Activated CD4-positive, alpha-beta T cell treated with anti-CD3 and anti-CD28 coated beads, Interleukin-2, amount 10 ng/mL, durations not matched to agents 7 days and 5 days (primary cell): ENCODE results near the gene ZGRF1. TPM values are rescaled to one million over a fixed set of nuclear protein-coding genes. Genes with fewer than 3 reads are reported as not detected.

Source experiments
- CTCF ChIA-PET: fragments of 350-600 bp; sonication (Branson Sonifier 250); formaldehyde crosslinking; loops from one replicate; lab custom pipeline; 2021; ENCODE audit warnings: antibody characterized with exemption; lab: Charles Lee
- POLR2A ChIA-PET: fragments of 350-600 bp; sonication (Branson Sonifier 250); formaldehyde crosslinking; loops from one replicate; lab custom pipeline; 2021; ENCODE audit warnings: antibody characterized with exemption; lab: Charles Lee
- DNase-seq: peaks from one replicate; pipeline ENCODE4 v3.0.0-alpha.2; 2020
- H3K27ac Mint-ChIP-seq: one replicate; pipeline ENCODE4 v1.8.0; 2021; ENCODE audit warnings: mild to moderate bottlenecking, moderate library complexity, mixed read lengths
- H3K27me3 Mint-ChIP-seq: one replicate; pipeline ENCODE4 v1.8.0; 2021; ENCODE audit warnings: mixed read lengths
- H3K36me3 Mint-ChIP-seq: one replicate; pipeline ENCODE4 v1.8.0; 2021; ENCODE audit warnings: low read depth, mixed read lengths
- H3K4me1 Mint-ChIP-seq: one replicate; pipeline ENCODE4 v1.8.0; 2021; ENCODE audit warnings: mixed read lengths
- H3K4me3 Mint-ChIP-seq: one replicate; pipeline ENCODE4 v1.8.0; 2021; ENCODE audit warnings: mild to moderate bottlenecking, moderate library complexity, mixed read lengths
- H3K9me3 Mint-ChIP-seq: one replicate; pipeline ENCODE4 v1.8.0; 2021; ENCODE audit warnings: mixed read lengths
- total RNA-seq, 2 experiments: library from RNA; stranded (reverse); gene quantifications; one replicate each; pipeline ENCODE4 v1.2.3, GENCODE V29; 2021

ZGRF1 gene
- total RNA-seq, 2 experiments from 2014 or later = 38.7 to 40.0 TPM

DNA sequence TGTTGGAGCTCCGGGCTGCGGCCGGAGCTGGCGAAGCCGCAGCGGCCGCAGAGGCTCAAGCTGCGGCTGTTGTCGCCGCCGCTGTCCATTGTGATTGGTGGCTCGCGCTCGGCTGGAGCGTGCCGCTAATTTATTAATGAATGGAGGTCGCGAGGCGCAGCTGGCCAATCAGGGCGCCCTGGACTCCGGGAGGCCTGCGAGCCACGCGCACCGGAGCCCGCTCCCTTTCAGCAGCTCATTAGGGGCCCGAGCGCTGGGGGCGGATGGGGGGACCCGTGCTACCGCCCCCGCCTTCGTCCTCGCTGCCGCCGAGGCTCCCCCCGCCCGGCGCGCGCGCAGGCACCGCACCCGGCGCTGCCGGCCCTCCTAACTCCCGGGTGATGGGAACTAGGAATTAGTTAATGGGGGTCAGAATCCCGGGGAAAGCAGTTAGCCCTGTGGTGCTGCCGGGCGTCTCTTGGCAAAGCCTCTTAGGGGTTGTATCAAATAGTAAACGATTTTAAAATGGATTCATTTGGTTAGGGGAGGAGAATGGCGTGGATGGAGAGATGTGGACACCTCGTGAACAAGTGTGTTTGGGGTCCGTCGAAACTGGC, 120.1 kb downstream of the ZGRF1 start:
- CTCF ChIA-PET = interaction anchor here (0.9 to 1.6 kb wide), 2 partner anchors 8 to 13 kb away, joined by 3 to 4 read pairs; no protein-coding TSS in a partner anchor
- Mint-ChIP-seq H3K27ac (peak overlapping the region; percentile 68), H3K4me3 (peak overlapping the region; percentile 78), H3K27me3 (peaks cover 93% of the 10 kb centered on the region), H3K9me3 (peaks cover 2% of the 10 kb centered on the region), H3K36me3 (peaks cover 9% of the 10 kb centered on the region), H3K4me1 (peaks cover 67% of the 10 kb centered on the region)
- DNase-seq = no peak
- POLR2A ChIA-PET = no interaction called here

DNA sequence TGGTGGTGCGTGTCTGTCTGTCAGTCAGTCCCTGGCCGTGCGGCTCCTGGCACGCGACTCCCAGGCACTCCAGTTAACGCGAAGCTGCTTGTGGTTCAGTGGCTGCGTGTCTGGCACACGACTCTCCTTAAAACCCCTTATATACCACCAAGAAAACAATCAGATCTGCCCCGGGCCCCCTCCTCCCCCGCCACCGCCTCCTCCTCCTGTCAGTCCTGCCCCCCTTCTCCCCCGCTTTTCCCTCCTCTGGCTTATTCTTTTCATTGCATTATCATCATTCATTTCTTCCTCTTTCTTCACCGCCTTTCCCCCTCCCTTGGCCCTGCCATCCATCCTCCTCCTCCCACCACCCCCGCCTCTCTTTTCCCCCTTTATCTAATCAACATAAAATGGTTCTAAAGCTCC, 120.6 kb downstream of the ZGRF1 start, which contains the start of gene NEUROG2:
Gene NEUROG2 (minus strand): TSS at position 115 of the 405 bp plus-strand sequence. CDS start 705 bp downstream, outside the sequence.
- ChIA-PET CTCF (interaction anchor here (0.9 to 1.6 kb wide), 2 partner anchors 8 to 13 kb away, joined by 3 to 4 read pairs; no protein-coding TSS in a partner anchor), POLR2A (no interaction called here)
- H3K27ac Mint-ChIP-seq = peak within 1 kb of the TSS; percentile 84
- peaks cover 93% of the 10 kb centered on the region for H3K27me3 Mint-ChIP-seq
- peaks cover 11% of the 10 kb centered on the region for H3K36me3 Mint-ChIP-seq
- peak within 1 kb of the TSS; percentile 78 for H3K4me3 Mint-ChIP-seq
- H3K9me3 Mint-ChIP-seq = peaks cover 2% of the 10 kb centered on the region
- DNase-seq = no peak
- H3K4me1 Mint-ChIP-seq = peaks cover 67% of the 10 kb centered on the region

GRCh38 chr4:112515198-112516065, 121.3 kb downstream of the ZGRF1 start:
- Mint-ChIP-seq H3K9me3 (no peaks in the 10 kb centered on the region), H3K36me3 (peaks cover 11% of the 10 kb centered on the region), H3K4me3 (peak overlapping the region; percentile 78), H3K4me1 (peaks cover 62% of the 10 kb centered on the region), H3K27ac (peak overlapping the region; percentile 84), H3K27me3 (peaks cover 91% of the 10 kb centered on the region)
- peak; percentile 44 for DNase-seq
- CTCF ChIA-PET = interaction anchor here (1.5 kb wide), 1 partner anchor 9 kb away, joined by 9 read pairs; no protein-coding TSS in a partner anchor
- POLR2A ChIA-PET = no interaction called here

DNA sequence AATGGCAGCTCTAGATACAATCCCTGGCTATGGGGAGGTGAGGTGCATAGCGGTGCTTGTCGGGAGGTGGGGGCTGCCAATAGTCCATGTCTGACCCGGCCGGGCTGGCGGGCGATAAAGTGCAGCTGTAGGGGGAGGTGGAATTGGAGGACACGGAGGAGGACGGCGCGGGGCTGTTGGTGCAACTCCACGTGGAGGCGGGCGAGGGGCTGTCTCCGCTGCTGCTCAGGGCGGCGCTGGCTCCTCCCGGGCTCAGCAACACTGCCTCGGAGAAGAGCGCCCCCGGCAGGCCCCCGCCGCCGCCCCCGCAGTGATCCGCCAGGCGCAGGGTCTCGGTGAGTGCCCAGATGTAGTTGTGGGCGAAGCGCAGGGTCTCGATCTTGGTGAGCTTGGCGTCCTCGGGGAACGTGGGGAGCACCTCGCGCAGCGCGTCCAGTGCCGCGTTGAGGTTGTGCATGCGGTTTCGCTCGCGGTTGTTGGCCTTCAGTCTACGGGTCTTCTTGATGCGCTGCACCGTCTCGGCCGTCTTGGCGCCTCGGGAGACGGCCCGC, 122.0 kb downstream of the ZGRF1 start:
- Mint-ChIP-seq H3K27me3 (peaks cover 90% of the 10 kb centered on the region), H3K4me3 (peak overlapping the region; percentile 71), H3K36me3 (peaks cover 8% of the 10 kb centered on the region), H3K4me1 (peaks cover 61% of the 10 kb centered on the region), H3K9me3 (no peaks in the 10 kb centered on the region), H3K27ac (peak overlapping the region; percentile 55)
- DNase-seq = peak; percentile 16
- ChIA-PET POLR2A (no interaction called here), CTCF (interaction anchor here (1.2 to 1.5 kb wide), 2 partner anchors 8 to 10 kb away, joined by 5 to 9 read pairs; no protein-coding TSS in a partner anchor)

GRCh38 chr4:112513971-112514646, 122.6 kb downstream of the ZGRF1 start:
- POLR2A ChIA-PET = no interaction called here
- CTCF ChIA-PET = interaction anchor here (1.2 to 1.5 kb wide), 2 partner anchors 9 to 10 kb away, joined by 5 to 9 read pairs; no protein-coding TSS in a partner anchor
- peak overlapping the region; percentile 71 for H3K4me3 Mint-ChIP-seq
- no peaks in the 10 kb centered on the region for H3K9me3 Mint-ChIP-seq
- peaks cover 64% of the 10 kb centered on the region for H3K4me1 Mint-ChIP-seq
- H3K36me3 Mint-ChIP-seq = peaks cover 4% of the 10 kb centered on the region
- peak overlapping the region; percentile 55 for H3K27ac Mint-ChIP-seq
- peaks cover 90% of the 10 kb centered on the region for H3K27me3 Mint-ChIP-seq
- peak; percentile 18 for DNase-seq

GRCh38 chr4:112511803-112512118, 124.9 kb downstream of the ZGRF1 start:
- ChIA-PET POLR2A (no interaction called here), CTCF (interaction anchor here (6.7 kb wide), 1 partner anchor 11 kb away, joined by 45 read pairs; no protein-coding TSS in a partner anchor)
- H3K27ac Mint-ChIP-seq = no peak overlapping the region
- H3K27me3 Mint-ChIP-seq = peaks cover 85% of the 10 kb centered on the region
- no peak overlapping the region for H3K4me3 Mint-ChIP-seq
- H3K4me1 Mint-ChIP-seq = peaks cover 49% of the 10 kb centered on the region
- H3K9me3 Mint-ChIP-seq = no peaks in the 10 kb centered on the region
- DNase-seq = no peak
- peaks cover 4% of the 10 kb centered on the region for H3K36me3 Mint-ChIP-seq

DNA sequence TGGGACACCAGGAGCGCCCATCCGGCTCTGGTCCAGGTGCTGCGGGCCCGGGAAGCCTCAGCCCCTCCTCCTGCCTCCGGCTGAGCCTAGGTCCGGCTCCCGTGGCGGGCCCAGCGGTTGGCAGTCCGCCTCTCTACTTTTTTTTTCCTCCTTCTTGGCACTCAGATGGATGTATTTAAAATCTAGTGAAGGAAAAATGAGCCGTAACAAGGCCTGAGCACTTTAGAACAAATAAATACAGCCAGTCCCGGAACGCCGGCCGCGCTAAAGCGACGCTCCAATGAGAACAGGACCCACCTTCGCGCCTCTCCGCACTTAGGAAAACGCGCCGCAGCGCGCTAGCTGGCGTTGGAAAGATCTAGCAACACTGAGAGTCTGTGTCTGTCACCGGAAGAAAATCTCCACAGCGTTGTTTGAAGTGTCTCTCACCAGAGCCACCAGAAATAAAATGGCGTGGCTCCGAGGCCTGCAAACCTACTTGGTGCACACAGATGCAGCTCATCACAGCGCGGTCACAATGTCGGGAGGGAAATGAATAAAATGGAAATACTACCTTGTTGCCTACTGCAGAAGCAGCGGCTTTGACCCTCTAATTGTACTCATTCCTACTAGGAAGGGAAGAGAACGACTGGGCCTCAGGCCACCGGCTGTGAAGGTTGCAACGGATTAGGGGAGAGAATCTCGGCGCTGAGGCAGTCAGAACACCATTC, 125.5 kb downstream of the ZGRF1 start:
- Mint-ChIP-seq H3K27ac (peak overlapping the region; percentile 36), H3K27me3 (peaks cover 86% of the 10 kb centered on the region), H3K9me3 (no peaks in the 10 kb centered on the region), H3K36me3 (peaks cover 4% of the 10 kb centered on the region), H3K4me1 (peaks cover 46% of the 10 kb centered on the region), H3K4me3 (no peak overlapping the region)
- ChIA-PET POLR2A (no interaction called here), CTCF (interaction anchor here (1.3 to 6.7 kb wide), 2 partner anchors 12 to 225 kb away, joined by 3 to 45 read pairs; partner anchors contain the start of gene TIFA)
- DNase-seq = no peak

DNA sequence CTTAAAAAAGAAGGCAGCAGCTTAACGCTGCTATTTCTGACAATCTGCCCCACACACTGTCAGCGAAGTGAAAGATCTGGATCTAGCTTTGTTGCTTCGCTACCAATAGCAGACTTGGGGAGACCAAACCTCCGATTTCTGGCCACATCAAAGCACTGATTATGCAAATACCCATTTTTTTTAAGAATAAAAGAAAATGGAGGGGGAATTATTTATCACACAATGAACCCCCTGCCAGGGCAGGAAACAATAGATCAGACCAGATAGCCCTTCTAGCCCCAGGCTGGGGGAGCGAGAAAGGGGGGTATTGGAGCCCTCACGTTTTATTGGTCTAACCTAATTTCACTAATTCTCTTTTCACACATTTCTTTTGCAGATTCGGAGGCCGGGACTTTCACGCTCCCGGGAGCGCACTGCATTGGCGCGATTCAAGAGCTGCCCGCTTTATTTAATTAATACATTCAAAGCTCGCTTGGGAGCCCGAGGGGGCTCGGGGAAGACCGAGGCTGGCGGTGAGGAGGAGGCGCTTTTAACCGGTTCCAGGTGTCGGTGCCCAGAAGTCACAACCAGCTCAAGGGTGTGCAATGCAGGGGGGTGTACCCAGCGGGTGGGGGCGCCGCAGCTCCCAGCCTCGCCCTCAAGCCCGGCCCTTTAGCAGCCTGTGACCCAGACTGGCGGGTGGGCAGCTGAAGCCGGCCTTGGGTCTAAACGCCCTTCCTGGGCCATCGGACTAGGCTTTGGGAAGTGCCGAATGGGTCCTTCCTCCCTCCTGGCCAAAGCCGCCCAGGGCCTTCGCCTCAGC, 126.2 kb downstream of the ZGRF1 start:
- POLR2A ChIA-PET = no interaction called here

GRCh38 chr4:112509243-112510141, 127.2 kb downstream of the ZGRF1 start:
- peaks cover 36% of the 10 kb centered on the region for H3K4me1 Mint-ChIP-seq
- H3K27me3 Mint-ChIP-seq = peaks cover 85% of the 10 kb centered on the region
- H3K36me3 Mint-ChIP-seq = peaks cover 4% of the 10 kb centered on the region
- H3K27ac Mint-ChIP-seq = peak overlapping the region; percentile 60
- no peak for DNase-seq
- H3K4me3 Mint-ChIP-seq = peak overlapping the region; percentile 61
- POLR2A ChIA-PET = no interaction called here
- no peaks in the 10 kb centered on the region for H3K9me3 Mint-ChIP-seq
- CTCF ChIA-PET = interaction anchor here (0.8 to 6.7 kb wide), 4 partner anchors 11 to 223 kb away, joined by 3 to 45 read pairs (median 4); partner anchors contain the start of gene TIFA

More for the DNA sequence above, 126.2 kb downstream of the ZGRF1 start:
- no peak for DNase-seq
- CTCF ChIA-PET = interaction anchor here (0.8 to 6.7 kb wide), 3 partner anchors 10 to 224 kb away, joined by 3 to 45 read pairs (median 3); partner anchors contain the start of gene TIFA
- Mint-ChIP-seq H3K9me3 (no peaks in the 10 kb centered on the region), H3K27me3 (peaks cover 87% of the 10 kb centered on the region), H3K27ac (no peak overlapping the region), H3K4me3 (peak overlapping the region; percentile 43), H3K36me3 (peaks cover 4% of the 10 kb centered on the region), H3K4me1 (peaks cover 42% of the 10 kb centered on the region)

DNA sequence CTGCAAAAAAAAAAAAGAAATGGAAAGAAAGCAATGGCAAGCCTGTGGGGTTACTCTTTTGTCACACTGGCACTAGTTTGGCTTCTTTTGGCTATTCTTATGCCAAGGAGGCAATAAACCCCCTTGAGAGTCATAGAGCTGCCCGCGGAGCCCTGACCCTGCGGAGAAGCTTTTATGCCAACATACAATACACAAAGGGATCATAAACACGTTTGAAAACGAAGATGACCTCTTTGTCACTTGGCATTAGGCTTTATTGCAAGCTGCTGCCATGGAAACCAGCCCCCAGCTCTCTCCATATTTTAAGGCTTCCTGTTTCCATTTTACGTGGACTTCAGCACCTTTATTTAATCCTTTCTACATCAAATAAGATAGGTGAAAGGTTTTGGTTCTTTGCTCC, 128.4 kb downstream of the ZGRF1 start:
- Mint-ChIP-seq H3K9me3 (no peaks in the 10 kb centered on the region), H3K27ac (no peak overlapping the region), H3K36me3 (peaks cover 4% of the 10 kb centered on the region), H3K4me1 (peaks cover 27% of the 10 kb centered on the region), H3K27me3 (peaks cover 83% of the 10 kb centered on the region), H3K4me3 (no peak overlapping the region)
- no peak for DNase-seq
- CTCF ChIA-PET = interaction anchor here (1.1 to 6.7 kb wide), 3 partner anchors 8 to 15 kb away, joined by 3 to 45 read pairs (median 4); no protein-coding TSS in a partner anchor
- POLR2A ChIA-PET = no interaction called here
